Adrenal gland (tissue), 5 donors: ENCODE measurements around the gene PIGN.

Experiments used
- CTCF ChIP-seq, 6 experiments: fragments of 450-650 bp in 4 of 6; fragments of 200-600 bp in 2 of 6; sonication (generic) in 1 of 6; IDR thresholded peaks; 1 replicate in 5 of 6; 2 replicates in 1 of 6; pipeline versions ENCODE4 v1.5.1 to v1.8.0; 2016 to 2021; ENCODE audit warnings: antibody characterized with exemption in 6 of 6, mild to moderate bottlenecking in 2 of 6, moderate library complexity in 1 of 6
- POLR2A ChIP-seq, 2 donors: fragments of 450-650 bp; IDR thresholded peaks; one replicate each; pipeline ENCODE4 v1.6.1; 2017; ENCODE audit warnings: antibody characterized with exemption in 2 of 2, mild to moderate bottlenecking in 2 of 2, moderate library complexity in 1 of 2
- donor health status: DM: no; HTN: no; CAD: no.

GRCh38 chr18:62206593-62206992, 19.7 kb upstream of the PIGN start:
- TF ChIP-seq CTCF (IDR thresholded peaks at IDR 0.05) (no peak), POLR2A (IDR thresholded peaks at IDR 0.05) (no peak)
